GM12878 (cell line): ENCODE data around the gene SLC38A8. TPM values are rescaled to one million over a fixed set of nuclear protein-coding genes. Genes with fewer than 3 reads are reported as not detected.

Source experiments
- ATF7 ChIP-seq: fragments of 450-650 bp; IDR thresholded peaks from 2 replicates; pipeline ENCODE4 v1.6.1; 2016; ENCODE audit warnings: low read depth, mild to moderate bottlenecking
- CHD1 ChIP-seq: IDR thresholded peaks from 2 replicates; pipeline ENCODE4 v1.6.1; 2012; ENCODE audit warnings: low read depth, low read length, improper control_type of control experiment
- KAT2A ChIP-seq: conservative IDR thresholded peaks from 2 replicates; pipeline ENCODE4 v1.6.1; 2011; ENCODE audit warnings: low read depth, low read length; ENCODE audit not compliant: control insufficient read depth
- MEF2A ChIP-seq: IDR thresholded peaks from 2 replicates; pipeline ENCODE4 v1.6.1; 2011; ENCODE audit warnings: low read depth, mild to moderate bottlenecking, low read length, moderate library complexity; ENCODE audit not compliant: insufficient read depth
- POU2F2 ChIP-seq: IDR thresholded peaks from 3 replicates; pipeline ENCODE4 v1.6.1; 2011; ENCODE audit warnings: low read depth, mild to moderate bottlenecking, low read length, borderline replicate concordance
- STAT1 ChIP-seq: fragments of 450-650 bp; conservative IDR thresholded peaks from 2 replicates; pipeline ENCODE4 v1.6.1; 2014; ENCODE audit warnings: antibody characterized with exemption, mild to moderate bottlenecking
- ZNF384 ChIP-seq: IDR thresholded peaks from 2 replicates; pipeline ENCODE4 v1.6.1; 2012; ENCODE audit warnings: low read depth, mild to moderate bottlenecking, low read length, improper control_type of control experiment, borderline replicate concordance
- ZNF592 ChIP-seq: fragments of 450-650 bp; IDR thresholded peaks from 2 replicates; pipeline ENCODE4 v1.6.1; 2017; ENCODE audit warnings: mild to moderate bottlenecking, moderate library complexity
- ZSCAN29 ChIP-seq: fragments of 450-650 bp; IDR thresholded peaks from 2 replicates; pipeline ENCODE4 v1.6.1; 2017; ENCODE audit warnings: mild to moderate bottlenecking, moderate library complexity
- polyA plus RNA-seq, 11 experiments: library from polyadenylated mRNA; depleted of rRNA in 4 of 11; unstranded in 6 of 11; stranded (reverse) in 5 of 11; fragments of >200 nt; fragmentation: Nextera tagmentation in 4 of 11; fragmentation: Illumina TruSeq in 1 of 11; extraction: Ambion mirVana in 4 of 11; extraction: Trizol in 1 of 11; gene quantifications; 1 replicate in 1 of 11; 2 replicates in 10 of 11; pipeline versions ENCODE4 v1.2.1 to v1.2.3, GENCODE V29; 2011 to 2016; ENCODE audit warnings: inconsistent platforms in 2 of 11, missing spikeins in 2 of 11, low read depth in 1 of 11
- total RNA-seq, 4 experiments: library from RNA; depleted of rRNA in 3 of 4; stranded (reverse); fragments of >200 nt in 3 of 4; fragmentation: Illumina TruSeq in 1 of 4; extraction: Trizol in 1 of 4; gene quantifications; 2 replicates each; pipeline versions ENCODE4 v1.2.1 to v1.2.3, GENCODE V29; 2013 to 2021
- TF ChIP-seq, protein P1 (sequence below): fragments of 150-350 bp; IDR thresholded peaks from 2 replicates; pipeline ENCODE4 v1.6.1; 2014; ENCODE audit warnings: mild to moderate bottlenecking, low read depth, low read length

Gene SLC38A8
- total and polyA plus RNA-seq, 10 of the 15 experiments (the other 5 are each of a cell fraction or from before 2014, with no cell fraction given) = not detected

DNA sequence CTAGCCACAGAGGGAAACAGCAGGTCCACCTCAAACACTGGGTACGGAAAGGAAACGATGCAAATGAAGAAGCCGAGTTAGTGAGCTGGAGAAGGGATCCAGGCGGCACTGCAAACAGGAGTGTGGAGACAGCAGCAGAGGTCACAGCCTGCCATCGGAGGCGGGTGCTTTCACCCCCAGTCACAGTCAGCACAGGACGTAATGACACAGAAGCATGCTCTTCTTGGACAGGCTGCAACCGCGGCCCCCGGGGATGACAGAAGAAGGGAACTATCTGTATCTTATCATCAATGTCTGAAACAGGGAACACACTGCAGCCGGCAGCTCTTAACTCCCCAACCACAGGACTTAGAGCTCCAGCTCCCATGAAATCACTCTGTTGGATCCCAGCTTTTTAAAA is 16.1 kb upstream of the SLC38A8 start (continued):
- TF ChIP-seq STAT1 (no peak), CHD1 (no peak), POU2F2 (no peak), ZNF592 (no peak), KAT2A (no peak), ZNF384 (no peak), MEF2A (no peak), ATF7 (no peak), ZSCAN29 (no peak)
- TF ChIP-seq, protein P1, sequence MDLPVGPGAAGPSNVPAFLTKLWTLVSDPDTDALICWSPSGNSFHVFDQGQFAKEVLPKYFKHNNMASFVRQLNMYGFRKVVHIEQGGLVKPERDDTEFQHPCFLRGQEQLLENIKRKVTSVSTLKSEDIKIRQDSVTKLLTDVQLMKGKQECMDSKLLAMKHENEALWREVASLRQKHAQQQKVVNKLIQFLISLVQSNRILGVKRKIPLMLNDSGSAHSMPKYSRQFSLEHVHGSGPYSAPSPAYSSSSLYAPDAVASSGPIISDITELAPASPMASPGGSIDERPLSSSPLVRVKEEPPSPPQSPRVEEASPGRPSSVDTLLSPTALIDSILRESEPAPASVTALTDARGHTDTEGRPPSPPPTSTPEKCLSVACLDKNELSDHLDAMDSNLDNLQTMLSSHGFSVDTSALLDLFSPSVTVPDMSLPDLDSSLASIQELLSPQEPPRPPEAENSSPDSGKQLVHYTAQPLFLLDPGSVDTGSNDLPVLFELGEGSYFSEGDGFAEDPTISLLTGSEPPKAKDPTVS = no peak
